CD8-positive, alpha-beta memory T cell (primary cell): ENCODE results near the gene FAM168A. TPM values are rescaled to one million over a fixed set of nuclear protein-coding genes. Genes with fewer than 3 reads are reported as not detected.

Experiments
- CTCF ChIA-PET: fragments of 350-600 bp; sonication (Branson Sonifier 250); formaldehyde crosslinking; loops from one replicate; lab custom pipeline; 2021; ENCODE audit warnings: antibody characterized with exemption; lab: Charles Lee
- POLR2A ChIA-PET: fragments of 350-600 bp; sonication (Branson Sonifier 250); formaldehyde crosslinking; loops from one replicate; lab custom pipeline; 2021; ENCODE audit warnings: antibody characterized with exemption; lab: Charles Lee
- DNase-seq, 5 donors: peaks; one replicate each; pipeline versions ENCODE4 v3.0.0 to v3.0.0-alpha.2; 2020 to 2022; ENCODE audit warnings: mixed read lengths in 1 of 5
- H3K27ac ChIP-seq: one replicate; pipeline ENCODE4 v1.7.0; 2013; ENCODE audit warnings: low read depth, mild to moderate bottlenecking, low read length, moderate library complexity
- H3K27me3 ChIP-seq: 2 replicates; pipeline ENCODE4 v1.7.0; 2013; ENCODE audit warnings: low read length, mild to moderate bottlenecking; ENCODE audit not compliant: insufficient read depth, poor library complexity, severe bottlenecking
- H3K36me3 ChIP-seq: 2 replicates; pipeline ENCODE4 v1.7.0; 2013; ENCODE audit warnings: mild to moderate bottlenecking, low read length, moderate library complexity; ENCODE audit not compliant: insufficient read depth
- H3K4me1 ChIP-seq: 2 replicates; pipeline ENCODE4 v1.7.0; 2013; ENCODE audit warnings: mild to moderate bottlenecking, low read length, moderate library complexity; ENCODE audit not compliant: insufficient read depth
- H3K4me3 ChIP-seq: 2 replicates; pipeline ENCODE4 v1.7.0; 2013; ENCODE audit warnings: mild to moderate bottlenecking, low read length
- H3K9me3 ChIP-seq: 2 replicates; pipeline ENCODE4 v1.7.0; 2013; ENCODE audit warnings: mild to moderate bottlenecking, low read length
- H3K27ac Mint-ChIP-seq, 8 donors: one replicate each; pipeline ENCODE4 v1.8.0; 2020 to 2021; ENCODE audit warnings: mixed read lengths in 8 of 8, mild to moderate bottlenecking in 6 of 8, inconsistent platforms in 3 of 8, moderate library complexity in 3 of 8
- H3K27me3 Mint-ChIP-seq, 2 donors: one replicate each; pipeline ENCODE4 v1.8.0; 2020 to 2021; ENCODE audit warnings: mixed read lengths in 2 of 2, mild to moderate bottlenecking in 1 of 2, moderate library complexity in 1 of 2
- H3K36me3 Mint-ChIP-seq, 3 donors: one replicate each; pipeline ENCODE4 v1.8.0; 2020 to 2021; ENCODE audit warnings: mixed read lengths in 3 of 3, inconsistent platforms in 1 of 3, mild to moderate bottlenecking in 1 of 3
- H3K4me1 Mint-ChIP-seq, 3 donors: one replicate each; pipeline ENCODE4 v1.8.0; 2020 to 2021; ENCODE audit warnings: mixed read lengths in 3 of 3, inconsistent platforms in 1 of 3, mild to moderate bottlenecking in 1 of 3
- H3K4me3 Mint-ChIP-seq, 7 donors: one replicate each; pipeline ENCODE4 v1.8.0; 2020 to 2021; ENCODE audit warnings: mixed read lengths in 7 of 7, mild to moderate bottlenecking in 6 of 7, moderate library complexity in 4 of 7, inconsistent platforms in 2 of 7
- H3K9me3 Mint-ChIP-seq, 5 donors: one replicate each; pipeline ENCODE4 v1.8.0; 2020 to 2022; ENCODE audit warnings: mixed read lengths in 5 of 5, mild to moderate bottlenecking in 3 of 5, moderate library complexity in 2 of 5, inconsistent platforms in 1 of 5
- polyA plus RNA-seq: library from polyadenylated mRNA; unstranded; fragments of 300-500 nt; fragmentation: Illumina TruSeq; gene quantifications from one replicate; pipeline ENCODE4 v1.2.3, GENCODE V29; 2021
- total RNA-seq, 2 experiments: library from RNA; stranded (reverse); gene quantifications; one replicate each; pipeline ENCODE4 v1.2.3, GENCODE V29; 2021

FAM168A gene
- total and polyA plus RNA-seq, 3 experiments from 2014 or later, result 2.5 to 13.1 (median 11.7) TPM

GRCh38 chr11:73425108-73425507 is 172.8 kb downstream of the FAM168A start:
- Mint-ChIP-seq H3K27me3 (no peaks in the 10 kb centered on the region), H3K4me3 (no peak overlapping the region), H3K9me3 (no peaks in the 10 kb centered on the region), H3K36me3 (peaks cover 0 to 17% (median 10%) of the 10 kb centered on the region in 3 donors), H3K27ac (peak overlapping the region in 1 of 8 donors; percentile 41), H3K4me1 (no peaks in the 10 kb centered on the region)
- H3K27me3 ChIP-seq, result no peaks in the 10 kb centered on the region
- no peak overlapping the region for H3K4me3 ChIP-seq
- no peaks in the 10 kb centered on the region for H3K4me1 ChIP-seq
- ChIA-PET CTCF (interaction anchor here (0.7 to 1.4 kb wide), 3 partner anchors 15 to 26 kb away, joined by 3 read pairs; no protein-coding TSS in a partner anchor), POLR2A (no interaction called here)
- no peak for DNase-seq
- H3K9me3 ChIP-seq, result no peaks in the 10 kb centered on the region
- H3K36me3 ChIP-seq, result no peaks in the 10 kb centered on the region
- no peak overlapping the region for H3K27ac ChIP-seq

GRCh38 chr11:73423506-73423905 is 174.4 kb downstream of the FAM168A start:
- Histone ChIP-seq H3K36me3 (no peaks in the 10 kb centered on the region), H3K27ac (no peak overlapping the region), H3K27me3 (no peaks in the 10 kb centered on the region), H3K4me3 (no peak overlapping the region), H3K4me1 (no peaks in the 10 kb centered on the region), H3K9me3 (no peaks in the 10 kb centered on the region)
- DNase-seq, result no peak
- ChIA-PET CTCF (interaction anchor here (1.1 kb wide), 2 partner anchors 202 to 237 kb away, joined by 3 to 4 read pairs; no protein-coding TSS in a partner anchor), POLR2A (no interaction called here)
- Mint-ChIP-seq H3K27me3 (no peaks in the 10 kb centered on the region), H3K9me3 (no peaks in the 10 kb centered on the region), H3K36me3 (peaks cover 0 to 16% (median 15%) of the 10 kb centered on the region in 3 donors), H3K27ac (peak overlapping the region in 1 of 8 donors; percentile 4), H3K4me3 (no peak overlapping the region), H3K4me1 (no peaks in the 10 kb centered on the region)

- CTCF ChIA-PET, result interaction anchor here (1.1 kb wide), 2 partner anchors 203 to 238 kb away, joined by 3 to 4 read pairs; no protein-coding TSS in a partner anchor
- Mint-ChIP-seq H3K4me1 (no peaks in the 10 kb centered on the region), H3K36me3 (peaks cover 5 to 21% (median 18%) of the 10 kb centered on the region in 3 donors), H3K27ac (peak overlapping the region in 1 of 8 donors; percentile 4), H3K9me3 (no peaks in the 10 kb centered on the region), H3K4me3 (no peak overlapping the region), H3K27me3 (no peaks in the 10 kb centered on the region)
- H3K27me3 ChIP-seq, result no peaks in the 10 kb centered on the region
- no peaks in the 10 kb centered on the region for H3K36me3 ChIP-seq
- H3K9me3 ChIP-seq, result no peaks in the 10 kb centered on the region
- H3K4me3 ChIP-seq, result no peak overlapping the region
- no peak for DNase-seq
- no peak overlapping the region for H3K27ac ChIP-seq
- POLR2A ChIA-PET, result no interaction called here
- H3K4me1 ChIP-seq, result no peaks in the 10 kb centered on the region
Observed at GRCh38 chr11:73422886-73423285, 175.0 kb downstream of the FAM168A start.

- H3K27ac ChIP-seq, result no peak overlapping the region
- H3K36me3 Mint-ChIP-seq, result peaks cover 5 to 33% (median 19%) of the 10 kb centered on the region in 3 donors
- no peaks in the 10 kb centered on the region for H3K27me3 Mint-ChIP-seq
- peaks cover 2 to 6% (median 3%) of the 10 kb centered on the region in 3 donors for H3K4me1 Mint-ChIP-seq
- H3K4me3 Mint-ChIP-seq, result no peak overlapping the region
- H3K4me3 ChIP-seq, result no peak overlapping the region
- CTCF ChIA-PET, result no interaction called here
- peak overlapping the region in 1 of 8 donors; percentile 19 for H3K27ac Mint-ChIP-seq
- H3K9me3 Mint-ChIP-seq, result no peaks in the 10 kb centered on the region
- no peak for DNase-seq
- H3K9me3 ChIP-seq, result no peaks in the 10 kb centered on the region
- POLR2A ChIA-PET, result no interaction called here
- no peaks in the 10 kb centered on the region for H3K36me3 ChIP-seq
- peaks cover 4% of the 10 kb centered on the region for H3K4me1 ChIP-seq
- H3K27me3 ChIP-seq, result no peaks in the 10 kb centered on the region
Observed at GRCh38 chr11:73420136-73420535, 177.8 kb downstream of the FAM168A start.

GRCh38 chr11:73416786-73417185 is 181.1 kb downstream of the FAM168A start:
- Histone ChIP-seq H3K4me1 (peaks cover 4% of the 10 kb centered on the region), H3K36me3 (no peaks in the 10 kb centered on the region), H3K4me3 (no peak overlapping the region), H3K9me3 (no peaks in the 10 kb centered on the region), H3K27ac (no peak overlapping the region), H3K27me3 (no peaks in the 10 kb centered on the region)
- ChIA-PET POLR2A (no interaction called here), CTCF (interaction anchor here (0.9 kb wide), 1 partner anchor 10 kb away, joined by 3 read pairs; no protein-coding TSS in a partner anchor)
- Mint-ChIP-seq H3K27ac (peak overlapping the region in 4 of 8 donors; percentile 2 to 71 (median 34)), H3K27me3 (no peaks in the 10 kb centered on the region), H3K9me3 (no peaks in the 10 kb centered on the region), H3K36me3 (peaks cover 5 to 41% (median 15%) of the 10 kb centered on the region in 3 donors), H3K4me3 (no peak overlapping the region), H3K4me1 (peaks cover 4 to 11% (median 7%) of the 10 kb centered on the region in 3 donors)
- DNase-seq, result no peak

GRCh38 chr11:73415854-73416615 is 181.9 kb downstream of the FAM168A start:
- POLR2A ChIA-PET, result no interaction called here
- peak overlapping the region in 4 of 8 donors; percentile 27 to 78 (median 42) for H3K27ac Mint-ChIP-seq
- peaks cover 5 to 45% (median 15%) of the 10 kb centered on the region in 3 donors for H3K36me3 Mint-ChIP-seq
- H3K9me3 Mint-ChIP-seq, result no peaks in the 10 kb centered on the region
- H3K4me3 ChIP-seq, result no peak overlapping the region
- H3K27me3 Mint-ChIP-seq, result no peaks in the 10 kb centered on the region
- no peaks in the 10 kb centered on the region for H3K36me3 ChIP-seq
- H3K4me1 Mint-ChIP-seq, result peaks cover 4 to 11% (median 7%) of the 10 kb centered on the region in 3 donors
- peaks cover 4% of the 10 kb centered on the region for H3K4me1 ChIP-seq
- CTCF ChIA-PET, result interaction anchor here (0.8 to 0.9 kb wide), 3 partner anchors 9 to 65 kb away, joined by 3 to 4 read pairs (median 3); no protein-coding TSS in a partner anchor
- H3K9me3 ChIP-seq, result no peaks in the 10 kb centered on the region
- DNase-seq, result no peak
- H3K27me3 ChIP-seq, result no peaks in the 10 kb centered on the region
- no peak overlapping the region for H3K4me3 Mint-ChIP-seq
- no peak overlapping the region for H3K27ac ChIP-seq

GRCh38 chr11:73414977-73415651 is 182.8 kb downstream of the FAM168A start:
- no peaks in the 10 kb centered on the region for H3K27me3 Mint-ChIP-seq
- no peak overlapping the region for H3K4me3 ChIP-seq
- no peaks in the 10 kb centered on the region for H3K9me3 ChIP-seq
- H3K36me3 ChIP-seq, result no peaks in the 10 kb centered on the region
- DNase-seq, result no peak
- POLR2A ChIA-PET, result no interaction called here
- peaks cover 4% of the 10 kb centered on the region for H3K4me1 ChIP-seq
- H3K4me3 Mint-ChIP-seq, result peak overlapping the region in 1 of 7 donors; percentile 25
- H3K27ac Mint-ChIP-seq, result peak overlapping the region in 5 of 8 donors; percentile 28 to 89 (median 67)
- H3K27me3 ChIP-seq, result no peaks in the 10 kb centered on the region
- H3K4me1 Mint-ChIP-seq, result peaks cover 4 to 11% (median 7%) of the 10 kb centered on the region in 3 donors
- peaks cover 5 to 46% (median 17%) of the 10 kb centered on the region in 3 donors for H3K36me3 Mint-ChIP-seq
- CTCF ChIA-PET, result interaction anchor here (0.8 kb wide), 2 partner anchors 13 to 64 kb away, joined by 3 to 4 read pairs; no protein-coding TSS in a partner anchor
- H3K9me3 Mint-ChIP-seq, result no peaks in the 10 kb centered on the region
- no peak overlapping the region for H3K27ac ChIP-seq
